ENCODE results near the gene FTO.

FTO gene

GRCh38 chr16:54175169-54175551 lies 471.2 kb downstream of the FTO start:
- Histone ChIP-seq H3K4me3 (no peak overlapping the region), H3K36me3 (no peaks in the 10 kb centered on the region), H3K27me3 (peaks cover 0 to 36% of the 10 kb centered on the region in 2 donors), H3K27ac (no peak overlapping the region), H3K4me1 (no peaks in the 10 kb centered on the region), H3K9me3 (no peaks in the 10 kb centered on the region)
- DNase-seq = no peak
- no peak for TF ChIP-seq CTCF (IDR thresholded peaks at IDR 0.05)
- intact Hi-C loops (cut with DNase I; ENCODE audit: low total_unique reads) = no loop called here

- Histone ChIP-seq H3K4me3 (no peak overlapping the region), H3K36me3 (no peaks in the 10 kb centered on the region), H3K9me3 (no peaks in the 10 kb centered on the region), H3K27me3 (peaks cover 0 to 36% of the 10 kb centered on the region in 2 donors), H3K4me1 (no peaks in the 10 kb centered on the region), H3K27ac (no peak overlapping the region)
- no peak for DNase-seq
- TF ChIP-seq CTCF (IDR thresholded peaks at IDR 0.05) = no peak
- intact Hi-C loops (cut with DNase I; ENCODE audit: low total_unique reads) = no loop called here
These were observed 471.8 kb downstream of the FTO start for GRCh38 chr16:54175552-54176375.

- H3K27ac ChIP-seq = no peak overlapping the region
- H3K9me3 ChIP-seq = no peaks in the 10 kb centered on the region
- no peak overlapping the region for H3K4me3 ChIP-seq
- no peak for DNase-seq
- peaks cover 0 to 36% of the 10 kb centered on the region in 2 donors for H3K27me3 ChIP-seq
- no peak for TF ChIP-seq CTCF (IDR thresholded peaks at IDR 0.05)
- H3K4me1 ChIP-seq = no peaks in the 10 kb centered on the region
- intact Hi-C loops (cut with DNase I; ENCODE audit: low total_unique reads) = no loop called here
- H3K36me3 ChIP-seq = no peaks in the 10 kb centered on the region
These were observed 472.5 kb downstream of the FTO start for GRCh38 chr16:54176376-54176901.

- Histone ChIP-seq H3K27me3 (peaks cover 0 to 31% of the 10 kb centered on the region in 2 donors), H3K4me1 (no peaks in the 10 kb centered on the region), H3K9me3 (no peaks in the 10 kb centered on the region), H3K36me3 (no peaks in the 10 kb centered on the region), H3K27ac (no peak overlapping the region), H3K4me3 (no peak overlapping the region)
- intact Hi-C loops (cut with DNase I; ENCODE audit: low total_unique reads) = no loop called here
- no peak for DNase-seq
- no peak for TF ChIP-seq CTCF (IDR thresholded peaks at IDR 0.05)
These were observed 473.3 kb downstream of the FTO start for GRCh38 chr16:54177052-54177861.

GRCh38 chr16:54177862-54178477 lies 474.0 kb downstream of the FTO start:
- no peaks in the 10 kb centered on the region for H3K4me1 ChIP-seq
- H3K9me3 ChIP-seq = no peaks in the 10 kb centered on the region
- no peak overlapping the region for H3K27ac ChIP-seq
- no peak for DNase-seq
- intact Hi-C loops (cut with DNase I; ENCODE audit: low total_unique reads) = no loop called here
- H3K27me3 ChIP-seq = peaks cover 0 to 31% of the 10 kb centered on the region in 2 donors
- TF ChIP-seq CTCF (IDR thresholded peaks at IDR 0.05) = no peak
- H3K36me3 ChIP-seq = no peaks in the 10 kb centered on the region
- H3K4me3 ChIP-seq = no peak overlapping the region
